Neural cell (in vitro differentiated cells): ENCODE results near the gene SIPA1L2. TPM values are rescaled to one million over a fixed set of nuclear protein-coding genes. Genes with fewer than 3 reads are reported as not detected.

Experiments
- H2AFZ ChIP-seq: fragments of 200-600, 300-800 bp; sonication (generic), shearing (Covaris generic); 2 replicates; pipeline ENCODE4 v1.6.0; 2014; ENCODE audit warnings: low read depth, mild to moderate bottlenecking, antibody characterized with exemption, low read length, moderate library complexity
- H3F3A ChIP-seq: fragments of 200-600 bp; shearing (Covaris generic); 2 replicates; pipeline ENCODE4 v1.6.1; 2016; ENCODE audit warnings: mild to moderate bottlenecking, moderate library complexity, mixed read lengths, antibody characterized with exemption, low read length; ENCODE audit not compliant: insufficient read depth, poor library complexity, severe bottlenecking
- H3K27ac ChIP-seq: fragments of 200-600, 300-800 bp; sonication (generic), shearing (Covaris generic); 2 replicates; pipeline ENCODE4 v1.5.1; 2014; ENCODE audit warnings: mild to moderate bottlenecking, low read length, moderate library complexity
- H3K27me3 ChIP-seq: fragments of 300-800, 200-600 bp; sonication (generic), shearing (Covaris generic); 2 replicates; pipeline ENCODE4 v1.6.0; 2014; ENCODE audit warnings: mild to moderate bottlenecking, low read depth, low read length, moderate library complexity; ENCODE audit not compliant: insufficient read depth
- H3K36me3 ChIP-seq: fragments of 300-800, 200-600 bp; sonication (generic), shearing (Covaris generic); 2 replicates; pipeline ENCODE4 v1.5.1; 2014; ENCODE audit warnings: mild to moderate bottlenecking, antibody characterized with exemption, low read length, moderate library complexity; ENCODE audit not compliant: insufficient read depth
- H3K4me2 ChIP-seq: fragments of 300-800, 200-600 bp; sonication (generic), shearing (Covaris generic); 2 replicates; pipeline ENCODE4 v1.6.0; 2014; ENCODE audit warnings: mild to moderate bottlenecking, low read length
- H3K4me3 ChIP-seq: fragments of 300-800, 200-600 bp; sonication (generic), shearing (Covaris generic); 2 replicates; pipeline ENCODE4 v1.5.1; 2014; ENCODE audit warnings: mild to moderate bottlenecking, low read length, moderate library complexity
- H3K79me2 ChIP-seq: fragments of 200-600 bp; shearing (Covaris generic); replicated peaks from 2 replicates; pipeline ENCODE4 v1.6.0; 2014; ENCODE audit warnings: mild to moderate bottlenecking, low read length, moderate library complexity; ENCODE audit not compliant: insufficient read depth
- H3K9ac ChIP-seq: fragments of 300-800, 200-600 bp; sonication (generic), shearing (Covaris generic); 2 replicates; pipeline ENCODE4 v1.6.1; 2016; ENCODE audit warnings: mild to moderate bottlenecking, low read length, mixed read lengths
- H3K9me2 ChIP-seq: fragments of 200-600 bp; shearing (Covaris generic); 2 replicates; pipeline ENCODE4 v1.6.1; 2016; ENCODE audit warnings: mild to moderate bottlenecking, low read length, mixed read lengths; ENCODE audit not compliant: insufficient read depth
- H3K9me3 ChIP-seq: fragments of 200-600, 300-800 bp; sonication (generic), shearing (Covaris generic); 2 replicates; pipeline ENCODE4 v1.6.1; 2016; ENCODE audit warnings: mild to moderate bottlenecking, mixed run types, low read length, moderate library complexity, mixed read lengths
- H4K20me1 ChIP-seq: fragments of 200-600 bp; shearing (Covaris generic); 2 replicates; pipeline ENCODE4 v1.6.1; 2016; ENCODE audit warnings: mild to moderate bottlenecking, mixed run types; ENCODE audit not compliant: insufficient read depth
- EP300 ChIP-seq: fragments of 450-650 bp; conservative IDR thresholded peaks from 2 replicates; pipeline ENCODE4 v1.6.1; 2014; ENCODE audit warnings: antibody characterized with exemption, mild to moderate bottlenecking, moderate library complexity; ENCODE audit not compliant: poor library complexity, severe bottlenecking
- EZH2 ChIP-seq: fragments of 200-600, 300-800 bp; shearing (Covaris generic), sonication (generic); IDR thresholded peaks from 2 replicates; pipeline ENCODE4 v1.6.1; 2014; ENCODE audit warnings: antibody characterized with exemption, low read length, borderline replicate concordance, mild to moderate bottlenecking; ENCODE audit not compliant: insufficient read depth, poor library complexity, severe bottlenecking
- MXI1 ChIP-seq: fragments of 450-650 bp; conservative IDR thresholded peaks from 2 replicates; pipeline ENCODE4 v1.6.1; 2014; ENCODE audit warnings: antibody characterized with exemption, mild to moderate bottlenecking; ENCODE audit not compliant: poor library complexity, severe bottlenecking
- POLR2AphosphoS5 ChIP-seq: IDR thresholded peaks from 2 replicates; pipeline ENCODE4 v1.6.1; 2012
- RAD21 ChIP-seq: fragments of 450-650 bp; conservative IDR thresholded peaks from 2 replicates; pipeline ENCODE4 v1.6.1; 2014; ENCODE audit warnings: antibody characterized with exemption, mild to moderate bottlenecking, moderate library complexity
- REST ChIP-seq: IDR thresholded peaks from 2 replicates; pipeline ENCODE4 v1.6.1; 2012; ENCODE audit warnings: borderline replicate concordance
- SMC3 ChIP-seq: fragments of 450-650 bp; conservative IDR thresholded peaks from 2 replicates; pipeline ENCODE4 v1.6.1; 2014; ENCODE audit warnings: antibody characterized with exemption, mild to moderate bottlenecking, moderate library complexity; ENCODE audit not compliant: poor library complexity
- TAF1 ChIP-seq: IDR thresholded peaks from 2 replicates; pipeline ENCODE4 v1.6.1; 2012; ENCODE audit warnings: low read depth
- polyA plus RNA-seq: library from polyadenylated mRNA; depleted of rRNA; stranded (reverse); fragments of >200 nt; gene quantifications from 2 replicates; pipeline ENCODE4 v1.2.3, GENCODE V29; 2014
- TF ChIP-seq, protein P1 (sequence below): fragments of 450-650 bp; IDR thresholded peaks from 2 replicates; pipeline ENCODE4 v1.5.1; 2014; ENCODE audit warnings: antibody characterized with exemption, mild to moderate bottlenecking, moderate library complexity; ENCODE audit not compliant: poor library complexity, severe bottlenecking

The SIPA1L2 gene
- polyA plus RNA-seq, 1 donor from 2014 or later = 5.6 TPM

DNA sequence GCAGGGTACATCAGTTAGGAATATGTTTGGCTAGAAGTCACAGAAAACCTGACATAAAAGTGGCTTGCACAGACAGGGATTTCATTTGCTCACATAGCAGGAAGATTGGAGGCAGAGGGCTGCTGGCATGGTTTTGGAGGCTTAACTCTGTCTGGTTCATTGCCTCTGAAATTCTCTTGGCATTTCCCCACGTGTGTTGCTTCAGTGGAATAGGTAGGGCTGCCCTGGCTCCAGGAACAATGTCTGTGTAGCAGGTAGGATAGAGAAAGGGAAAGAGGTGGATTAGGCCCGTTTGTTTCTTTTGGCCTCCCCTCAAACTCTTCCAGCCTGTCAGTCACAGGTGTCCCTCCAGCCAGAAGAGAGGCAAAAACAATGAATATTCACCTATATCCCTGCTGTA is 20.5 kb upstream of the SIPA1L2 start:
- H3K9me2 ChIP-seq = no peaks in the 10 kb centered on the region
- H3K9me3 ChIP-seq = no peaks in the 10 kb centered on the region
- TF ChIP-seq MXI1 = no peak
- TF ChIP-seq RAD21 = no peak
- no peak for TF ChIP-seq POLR2AphosphoS5
- no peak for TF ChIP-seq REST
- TF ChIP-seq EZH2 = no peak
- TF ChIP-seq SMC3 = no peak
- no peak for TF ChIP-seq EP300
- TF ChIP-seq TAF1 = no peak
- TF ChIP-seq, protein P1, sequence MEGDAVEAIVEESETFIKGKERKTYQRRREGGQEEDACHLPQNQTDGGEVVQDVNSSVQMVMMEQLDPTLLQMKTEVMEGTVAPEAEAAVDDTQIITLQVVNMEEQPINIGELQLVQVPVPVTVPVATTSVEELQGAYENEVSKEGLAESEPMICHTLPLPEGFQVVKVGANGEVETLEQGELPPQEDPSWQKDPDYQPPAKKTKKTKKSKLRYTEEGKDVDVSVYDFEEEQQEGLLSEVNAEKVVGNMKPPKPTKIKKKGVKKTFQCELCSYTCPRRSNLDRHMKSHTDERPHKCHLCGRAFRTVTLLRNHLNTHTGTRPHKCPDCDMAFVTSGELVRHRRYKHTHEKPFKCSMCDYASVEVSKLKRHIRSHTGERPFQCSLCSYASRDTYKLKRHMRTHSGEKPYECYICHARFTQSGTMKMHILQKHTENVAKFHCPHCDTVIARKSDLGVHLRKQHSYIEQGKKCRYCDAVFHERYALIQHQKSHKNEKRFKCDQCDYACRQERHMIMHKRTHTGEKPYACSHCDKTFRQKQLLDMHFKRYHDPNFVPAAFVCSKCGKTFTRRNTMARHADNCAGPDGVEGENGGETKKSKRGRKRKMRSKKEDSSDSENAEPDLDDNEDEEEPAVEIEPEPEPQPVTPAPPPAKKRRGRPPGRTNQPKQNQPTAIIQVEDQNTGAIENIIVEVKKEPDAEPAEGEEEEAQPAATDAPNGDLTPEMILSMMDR = no peak
- no peaks in the 10 kb centered on the region for H3K79me2 ChIP-seq
- H3K27me3 ChIP-seq = no peaks in the 10 kb centered on the region
- no peak overlapping the region for H3K27ac ChIP-seq
- H2AFZ ChIP-seq = no peak overlapping the region
- H3K9ac ChIP-seq = no peak overlapping the region
- no peaks in the 10 kb centered on the region for H4K20me1 ChIP-seq
- H3K4me3 ChIP-seq = no peak overlapping the region
- H3K36me3 ChIP-seq = no peaks in the 10 kb centered on the region
- H3K4me2 ChIP-seq = no peak overlapping the region
- H3F3A ChIP-seq = no peaks in the 10 kb centered on the region

DNA sequence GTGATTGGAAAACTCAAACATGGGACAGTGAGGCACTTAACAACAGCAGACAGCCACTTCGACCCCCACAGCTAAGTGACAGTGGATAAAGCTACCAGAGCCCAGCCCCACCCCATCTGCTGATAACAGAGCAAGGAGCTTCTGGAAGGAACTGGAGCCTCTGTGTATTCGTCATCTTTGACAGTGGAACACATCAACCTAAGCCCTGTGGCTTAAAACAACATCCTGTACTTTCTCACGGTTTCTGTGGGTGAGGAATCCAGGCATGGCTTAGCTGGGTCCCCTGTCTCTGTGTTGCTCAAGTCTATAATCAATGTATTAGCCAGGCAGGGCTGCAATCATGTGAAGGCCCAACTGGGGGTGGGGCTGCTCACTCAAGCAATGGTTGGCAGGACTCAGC is 18.4 kb upstream of the SIPA1L2 start:
- Histone ChIP-seq H3K4me3 (no peak overlapping the region), H3K27me3 (no peaks in the 10 kb centered on the region), H3K9me3 (no peaks in the 10 kb centered on the region), H4K20me1 (no peaks in the 10 kb centered on the region), H3K9ac (no peak overlapping the region), H3F3A (no peaks in the 10 kb centered on the region), H3K27ac (no peak overlapping the region), H3K36me3 (no peaks in the 10 kb centered on the region), H3K79me2 (no peaks in the 10 kb centered on the region), H3K4me2 (no peak overlapping the region), H2AFZ (no peak overlapping the region), H3K9me2 (no peaks in the 10 kb centered on the region)
- TF ChIP-seq EZH2 = no peak
- TF ChIP-seq SMC3 = no peak
- TF ChIP-seq POLR2AphosphoS5 = no peak
- no peak for TF ChIP-seq EP300
- no peak for TF ChIP-seq REST
- TF ChIP-seq, protein P1 = no peak
- TF ChIP-seq TAF1 = no peak
- no peak for TF ChIP-seq RAD21
- no peak for TF ChIP-seq MXI1
